GM19099 (cell line): Measurements from ENCODE around the gene ANXA1.

Source experiments
- POLR2A ChIP-seq: IDR thresholded peaks from 3 replicates; pipeline ENCODE4 v1.6.1; 2011; ENCODE audit warnings: low read depth; ENCODE audit not compliant: insufficient read length; ENCODE audit errors: extremely low read depth

ANXA1 gene

GRCh38 chr9:73133022-73133651 is 18.5 kb upstream of the ANXA1 start:
- TF ChIP-seq POLR2A, result no peak

GRCh38 chr9:73133921-73134407 is 17.7 kb upstream of the ANXA1 start:
- no peak for TF ChIP-seq POLR2A

- TF ChIP-seq POLR2A, result no peak
Measured at GRCh38 chr9:73135394-73135793, 16.3 kb upstream of the ANXA1 start.

GRCh38 chr9:73137286-73137899 is 14.3 kb upstream of the ANXA1 start:
- TF ChIP-seq POLR2A, result no peak

- no peak for TF ChIP-seq POLR2A
Measured at GRCh38 chr9:73137914-73138313, 13.8 kb upstream of the ANXA1 start.

GRCh38 chr9:73138516-73138915 is 13.1 kb upstream of the ANXA1 start:
- no peak for TF ChIP-seq POLR2A

- TF ChIP-seq POLR2A, result no peak
Measured at GRCh38 chr9:73141282-73141681, 10.4 kb upstream of the ANXA1 start.

- TF ChIP-seq POLR2A, result no peak
Measured at GRCh38 chr9:73143711-73144328, 7.8 kb upstream of the ANXA1 start.

GRCh38 chr9:73146111-73146815 is 5.4 kb upstream of the ANXA1 start:
- TF ChIP-seq POLR2A, result no peak

- TF ChIP-seq POLR2A, result no peak
Measured at GRCh38 chr9:73148447-73148937, 3.2 kb upstream of the ANXA1 start.

- TF ChIP-seq POLR2A, result no peak
Measured at GRCh38 chr9:73149371-73150067, 2.1 kb upstream of the ANXA1 start.

GRCh38 chr9:73152543-73152844 is 829 bp downstream of the ANXA1 start:
- no peak for TF ChIP-seq POLR2A

- no peak for TF ChIP-seq POLR2A
Measured at GRCh38 chr9:73152953-73153352, 1.3 kb downstream of the ANXA1 start.

- no peak for TF ChIP-seq POLR2A
Measured at GRCh38 chr9:73153793-73154227, 2.1 kb downstream of the ANXA1 start.

- no peak for TF ChIP-seq POLR2A
Measured at GRCh38 chr9:73154271-73154670, 2.6 kb downstream of the ANXA1 start.
